Retina (tissue), 1 donor: ENCODE data around the gene FAM20B.

Source experiments
- DNase-seq: peaks from one replicate; pipeline ENCODE4 v3.0.0-alpha.2; 2016

FAM20B gene

DNA sequence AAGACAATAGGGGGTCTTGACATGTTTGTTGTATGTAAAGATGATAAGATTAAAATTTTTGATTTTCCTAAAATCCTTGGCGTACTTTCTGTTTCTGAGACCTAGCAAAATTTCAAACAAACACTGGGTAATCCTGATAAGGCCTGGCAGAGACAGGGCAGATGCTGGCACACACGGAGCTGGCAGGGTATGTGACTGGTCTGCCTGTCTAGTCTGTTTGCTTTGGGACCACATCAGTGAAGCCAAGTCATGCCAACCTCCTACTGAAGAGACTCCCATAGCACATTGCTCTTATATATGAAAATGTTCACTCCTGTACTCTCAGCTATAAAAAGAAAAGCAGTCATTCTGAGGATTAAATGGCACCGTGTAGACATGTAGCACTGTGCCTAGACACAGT lies 70.2 kb downstream of the FAM20B start:
- DNase-seq = no peak

DNA sequence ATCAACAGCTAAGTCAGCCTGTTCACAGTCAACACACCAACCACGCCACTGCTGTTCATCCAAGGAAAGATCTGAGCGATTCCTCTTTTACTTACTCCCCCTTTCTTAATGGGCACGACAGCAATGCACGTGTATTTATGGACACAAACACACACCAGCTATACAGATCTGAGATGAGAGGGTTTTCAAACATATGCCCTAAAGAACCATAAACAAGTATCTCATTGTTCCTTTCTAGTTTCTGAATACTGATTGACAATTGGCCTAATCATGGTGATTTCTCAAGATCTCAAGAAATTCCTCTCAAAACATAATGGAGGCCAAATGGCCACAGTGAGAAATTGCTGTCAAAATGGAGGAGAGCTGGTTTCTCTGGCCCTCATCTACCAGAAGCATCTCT lies 74.2 kb downstream of the FAM20B start:
- no peak for DNase-seq

DNA sequence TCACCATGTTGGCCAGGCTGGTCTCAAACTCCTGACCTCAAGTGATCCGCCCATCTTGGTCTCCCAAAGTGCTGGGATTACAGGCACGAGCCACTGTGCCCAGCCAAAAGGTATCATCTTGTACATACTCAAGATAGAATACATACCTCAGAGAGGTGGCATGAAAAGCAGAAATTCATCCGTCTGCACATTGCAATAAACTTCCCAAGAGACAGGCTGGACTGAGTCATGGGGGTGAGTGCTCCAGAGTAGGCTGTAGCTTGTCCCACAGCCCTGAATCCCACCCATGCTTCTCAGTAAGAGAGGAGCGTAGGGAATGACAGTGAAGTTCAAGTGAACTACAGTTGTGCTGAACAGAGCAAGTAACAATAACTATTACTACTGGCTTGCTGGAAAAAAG lies 75.9 kb downstream of the FAM20B start:
- DNase-seq = no peak

DNA sequence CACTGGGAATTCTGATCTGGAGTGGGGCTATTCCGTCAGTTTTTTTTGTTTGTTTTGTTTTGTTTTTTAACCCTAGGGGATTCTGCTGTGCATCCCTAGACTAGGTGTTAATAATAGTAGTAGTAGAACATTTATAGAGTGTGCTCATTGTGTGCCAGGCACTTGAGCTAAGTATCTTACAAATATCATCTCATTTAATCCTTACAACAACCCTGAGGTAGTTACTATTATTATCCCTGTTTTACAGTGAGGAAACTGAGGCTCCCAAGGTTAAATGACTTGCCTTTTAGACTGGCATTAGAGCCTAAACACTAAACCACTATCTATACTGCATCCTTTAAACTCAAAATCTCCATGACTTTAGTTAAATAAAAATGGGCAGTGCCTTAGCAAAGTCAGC lies 78.3 kb downstream of the FAM20B start:
- no peak for DNase-seq

DNA sequence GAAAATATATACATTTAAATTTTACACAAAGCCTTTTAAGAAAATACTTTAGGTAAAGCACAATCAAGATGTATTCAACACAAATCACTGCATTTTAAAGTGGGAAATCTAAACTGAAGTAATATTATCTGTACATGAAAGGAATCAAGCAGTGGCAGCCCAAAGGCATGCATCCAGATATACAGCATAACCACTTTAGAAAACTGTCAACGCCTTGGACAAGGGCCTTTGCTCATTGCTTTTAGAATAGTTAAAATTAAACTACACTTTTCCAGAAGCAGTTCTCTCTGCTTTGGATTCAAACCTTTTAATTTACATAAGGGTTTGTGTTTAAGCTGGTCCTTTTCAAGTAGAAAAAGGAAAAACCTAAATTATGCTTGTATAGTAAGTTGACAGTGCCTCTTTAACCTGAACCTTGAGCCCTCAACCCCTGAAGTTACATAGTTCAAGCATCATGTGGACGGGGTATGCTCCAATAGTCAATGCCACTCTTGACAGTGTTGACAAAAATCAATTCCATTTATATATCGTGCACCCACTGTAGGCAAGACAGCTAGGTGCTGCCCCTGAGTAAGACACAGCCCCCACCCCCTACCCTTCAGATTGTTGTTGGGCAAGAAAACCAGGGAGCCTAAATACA lies 79.0 kb downstream of the FAM20B start:
- no peak for DNase-seq

DNA sequence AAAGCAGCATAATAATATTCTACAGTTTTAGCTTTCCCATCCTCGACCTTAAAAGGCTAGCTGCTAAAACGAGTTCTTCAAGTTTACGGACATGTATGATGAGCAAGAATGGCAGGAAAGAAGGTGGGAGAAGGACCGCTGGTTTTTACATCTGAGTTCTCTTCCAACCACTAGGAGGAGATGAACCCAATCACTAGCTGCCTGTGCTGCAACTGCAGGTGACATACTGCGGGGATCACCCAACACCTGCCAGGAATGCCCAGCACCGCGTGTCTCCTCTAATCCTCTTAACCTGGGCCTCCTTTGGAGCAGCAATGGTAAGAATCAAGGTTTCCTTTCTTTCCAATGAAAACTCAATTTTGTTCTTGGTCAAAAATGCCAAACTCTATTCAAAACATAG lies 79.7 kb downstream of the FAM20B start:
- DNase-seq = no peak

DNA sequence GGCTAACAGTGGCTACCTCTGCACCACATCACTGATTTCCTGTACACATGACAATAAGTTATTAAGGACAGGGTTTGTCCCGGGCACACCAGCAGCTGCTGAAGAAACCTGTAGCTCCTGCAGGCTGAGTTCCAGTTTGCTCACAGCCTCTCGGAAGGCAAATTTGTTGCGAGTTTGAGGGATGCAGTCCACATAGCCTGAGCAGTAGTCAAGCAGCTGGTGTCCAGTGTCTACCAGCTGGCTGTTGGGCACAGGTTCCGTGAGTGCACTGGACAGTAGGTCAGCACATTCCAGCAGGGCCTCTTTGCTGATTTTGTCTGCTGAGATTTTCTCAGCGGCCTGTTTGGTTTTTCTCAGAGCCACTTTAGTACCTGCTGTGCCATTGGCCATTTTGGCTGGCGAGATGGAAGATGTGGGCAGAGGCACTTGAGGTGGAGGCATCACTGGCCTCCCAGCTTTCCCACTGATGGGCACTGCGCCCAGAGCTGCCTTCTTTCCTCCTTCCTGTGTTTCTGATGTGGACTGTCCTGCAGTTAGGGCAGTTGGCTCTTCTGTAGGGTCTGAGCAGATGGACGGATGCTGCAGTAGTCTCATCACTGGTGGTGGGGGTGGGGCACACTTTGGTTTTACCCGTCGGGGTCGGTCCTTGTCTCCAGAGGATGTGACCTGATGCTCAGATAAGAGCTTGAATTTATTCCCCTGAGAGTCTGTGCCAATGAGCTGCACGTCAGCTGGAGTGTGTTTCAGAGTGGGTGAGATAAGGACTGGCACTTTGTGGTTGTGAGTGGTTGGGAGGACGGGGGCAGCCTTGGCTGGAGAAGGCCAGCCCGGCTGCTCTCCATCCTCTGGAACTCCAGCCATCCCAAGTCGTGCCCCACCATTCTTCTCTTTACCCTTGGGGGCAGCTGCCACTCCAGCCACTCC lies 82.3 kb downstream of the FAM20B start:
- no peak for DNase-seq

DNA sequence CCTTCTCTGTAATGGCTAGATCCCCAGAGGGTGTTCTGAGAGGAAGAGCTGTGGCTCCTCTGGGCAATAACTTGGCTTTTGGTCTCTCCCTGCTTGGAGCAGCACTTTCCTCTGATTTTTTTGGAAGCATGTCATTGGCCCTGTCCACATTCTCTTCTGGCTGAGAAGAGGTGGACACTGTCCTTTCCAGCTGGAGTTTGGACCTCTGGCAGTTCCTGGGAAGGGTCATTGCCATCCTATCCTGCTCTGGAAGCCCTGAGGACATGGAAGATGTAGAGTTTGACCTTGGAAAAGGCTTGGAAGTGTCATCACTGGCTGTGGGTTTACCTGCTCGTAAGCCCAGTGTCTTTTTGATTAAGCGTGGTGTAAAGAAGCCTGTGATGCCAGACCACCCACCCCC lies 83.0 kb downstream of the FAM20B start:
- no peak for DNase-seq

DNA sequence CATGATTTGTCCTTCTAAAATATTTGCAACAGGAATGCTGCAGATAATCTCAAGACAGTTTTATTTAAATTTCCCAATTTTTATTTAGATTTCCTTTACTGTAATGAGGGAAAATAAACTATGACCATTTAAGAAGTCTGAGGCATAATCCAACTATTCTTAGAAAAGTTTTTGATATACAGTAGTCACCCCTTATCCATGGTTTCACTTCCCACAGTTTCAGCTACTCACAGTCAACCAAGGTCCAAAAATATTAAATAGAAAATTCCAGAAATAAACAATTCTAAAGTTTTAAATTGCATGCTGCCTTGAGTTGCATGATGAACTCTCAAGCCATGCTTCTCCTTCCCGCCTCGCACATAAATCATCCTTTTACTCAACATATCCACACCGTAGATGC lies 89.5 kb downstream of the FAM20B start:
- no peak for DNase-seq

DNA sequence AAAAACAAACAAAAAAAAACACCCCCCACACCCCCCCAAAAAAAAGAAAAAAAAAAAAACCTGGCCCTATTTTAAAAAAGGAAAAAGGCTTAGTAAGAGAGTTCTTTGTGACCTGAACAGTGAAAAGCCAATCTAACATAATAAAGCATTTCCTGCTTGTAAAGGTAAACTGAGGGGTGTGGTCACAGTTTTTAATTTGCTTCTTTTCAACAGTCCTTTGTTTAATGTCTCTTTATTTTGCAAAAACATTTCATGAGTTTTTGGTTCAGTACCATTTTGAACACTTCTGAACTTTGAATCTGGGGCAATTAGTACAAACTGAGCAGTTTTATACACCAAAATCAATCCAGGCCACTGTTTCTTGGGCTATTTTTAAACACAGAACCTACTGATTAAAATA lies 93.8 kb downstream of the FAM20B start:
- DNase-seq = no peak

DNA sequence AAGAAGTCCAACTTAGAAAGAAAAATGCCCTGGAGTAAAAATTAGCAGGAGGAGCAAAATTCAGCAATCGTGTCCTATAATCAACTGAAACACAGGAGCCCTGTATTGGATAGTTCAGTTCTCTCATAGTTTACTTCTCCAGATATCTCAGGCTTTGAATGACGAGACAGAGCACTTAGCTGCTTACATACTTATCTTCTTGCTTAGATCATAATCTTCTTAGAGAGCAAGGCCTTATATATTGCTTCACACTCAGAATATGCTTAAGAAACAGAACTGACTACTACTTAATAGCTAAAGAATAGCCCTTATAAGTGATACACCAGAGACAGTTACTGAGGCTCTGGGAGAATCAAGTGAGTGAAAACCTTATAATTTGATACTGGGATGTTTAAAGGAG lies 95.0 kb downstream of the FAM20B start:
- DNase-seq = no peak

DNA sequence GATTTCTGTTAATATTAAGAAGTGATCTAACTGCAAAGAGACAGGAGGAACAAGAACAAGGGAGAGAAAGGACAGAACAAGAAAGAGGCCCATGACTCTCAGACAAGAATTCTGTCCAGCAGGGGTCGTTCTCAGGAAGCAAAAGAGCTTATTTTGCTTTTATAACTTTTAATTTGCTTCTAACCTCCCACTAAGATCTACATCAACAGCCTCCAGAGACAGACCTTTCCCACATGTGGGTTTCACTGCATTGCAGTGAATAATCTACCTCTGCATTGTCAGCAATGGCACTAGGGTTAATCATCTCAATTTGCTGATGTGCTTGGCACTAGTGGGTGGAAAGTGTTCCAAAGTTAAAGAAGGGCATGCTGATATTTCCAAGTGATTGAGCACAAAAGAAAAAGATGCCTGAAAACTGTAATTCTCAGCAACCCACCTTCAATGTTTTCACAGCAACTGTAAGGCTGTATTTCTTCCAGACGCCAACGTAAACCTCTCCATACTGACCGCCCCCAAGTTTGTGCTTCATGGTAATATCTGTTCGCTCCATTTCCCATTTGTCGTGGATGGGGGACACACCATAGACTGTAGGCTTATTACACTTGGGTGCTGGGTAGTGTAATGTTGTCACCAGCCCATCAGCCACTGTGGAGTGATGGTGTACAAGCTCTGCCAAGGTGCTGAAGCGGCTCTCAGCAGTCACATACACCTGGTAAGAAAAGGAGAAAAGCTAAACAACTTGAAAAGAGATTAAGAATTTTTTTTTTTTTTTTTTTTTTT lies 95.7 kb downstream of the FAM20B start:
- DNase-seq = no peak

DNA sequence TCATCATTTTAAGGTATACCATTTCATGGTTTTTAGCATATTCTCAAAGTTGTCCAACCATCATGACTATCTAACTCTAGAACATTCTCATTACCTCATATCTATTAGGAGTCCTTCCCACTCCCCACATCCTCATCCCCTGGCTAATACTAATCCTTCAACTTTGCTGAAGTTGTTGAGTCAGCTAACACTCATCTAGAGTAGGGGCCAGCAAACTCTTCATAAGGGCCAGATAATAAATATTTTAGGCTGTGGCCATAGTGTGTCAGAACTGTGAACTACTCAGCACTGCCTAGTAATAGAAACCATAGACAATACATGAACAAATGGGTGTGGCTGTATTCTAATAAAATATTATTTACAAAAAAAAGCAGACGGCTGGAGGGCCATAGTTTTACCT lies 99.2 kb downstream of the FAM20B start:
- no peak for DNase-seq
